ENCODE results near the gene AGO1.
A peak's percentile ranks its signal among the peaks of the same experiment; 100 is the strongest.

The AGO1 gene

GRCh38 chr1:35883635-35884101 is 659 bp downstream of the AGO1 start:
- peak overlapping the region; percentile 85 for H3K27ac ChIP-seq (ENCODE audit: low read length)
- peaks cover 37% of the 10 kb centered on the region for H3K4me1 ChIP-seq (ENCODE audit: insufficient read depth, low read length)
- H4K20me1 ChIP-seq (ENCODE audit: insufficient read depth, low read length) = peaks cover 37% of the 10 kb centered on the region
- H3K36me3 ChIP-seq (ENCODE audit: insufficient read depth, low read length) = peaks cover 16% of the 10 kb centered on the region
- DNase-seq (peak; percentile 59), ATAC-seq (ENCODE audit: insufficient read depth, low read depth) (peak; percentile 29)
- peak overlapping the region; percentile 91 for H3K9ac ChIP-seq (ENCODE audit: low read depth, low read length)
- H3K4me2 ChIP-seq (ENCODE audit: insufficient read depth, low read length) = peak overlapping the region; percentile 92
- no peaks in the 10 kb centered on the region for H3K9me3 ChIP-seq (ENCODE audit: insufficient read depth, low read length, severe bottlenecking)
- H3K79me2 ChIP-seq (ENCODE audit: insufficient read depth, low read length) = peaks cover 54% of the 10 kb centered on the region
- no peak for TF ChIP-seq CTCF (IDR thresholded peaks at IDR 0.05; ENCODE audit: borderline replicate concordance, extremely low read depth, low read length, poor library complexity, severe bottlenecking)
- no peak for TF ChIP-seq EZH2 (IDR thresholded peaks at IDR 0.05; ENCODE audit: borderline replicate concordance, low read depth, low read length, severe bottlenecking)
- no peaks in the 10 kb centered on the region for H3K27me3 ChIP-seq (ENCODE audit: insufficient read depth, low read length, poor library complexity)
- peak overlapping the region; percentile 67 to 91 for H3K4me3 ChIP-seq (ENCODE audit: low read depth in 1 of 2, low read length in 2 of 2)
- H2AFZ ChIP-seq (ENCODE audit: low read depth, low read length) = peak overlapping the region; percentile 94

- DNase-seq (no peak), ATAC-seq (ENCODE audit: insufficient read depth, low read depth) (no peak)
- Histone ChIP-seq H3K4me1 (ENCODE audit: insufficient read depth, low read length) (peaks cover 37% of the 10 kb centered on the region), H3K36me3 (ENCODE audit: insufficient read depth, low read length) (peaks cover 24% of the 10 kb centered on the region), H3K4me3 (ENCODE audit: low read depth in 1 of 2, low read length in 2 of 2) (peak overlapping the region in 1 of 2 experiments; percentile 28; a peak in 1 of 4 replicates), H3K27ac (ENCODE audit: low read length) (peak overlapping the region; percentile 23; the same call in 1 of the 2 replicates), H2AFZ (ENCODE audit: low read depth, low read length) (no peak overlapping the region), H3K9ac (ENCODE audit: low read depth, low read length) (no peak overlapping the region), H3K27me3 (ENCODE audit: insufficient read depth, low read length, poor library complexity) (no peaks in the 10 kb centered on the region), H4K20me1 (ENCODE audit: insufficient read depth, low read length) (peaks cover 37% of the 10 kb centered on the region), H3K4me2 (ENCODE audit: insufficient read depth, low read length) (peak overlapping the region; percentile 92), H3K79me2 (ENCODE audit: insufficient read depth, low read length) (peaks cover 54% of the 10 kb centered on the region), H3K9me3 (ENCODE audit: insufficient read depth, low read length, severe bottlenecking) (no peaks in the 10 kb centered on the region)
- no peak for TF ChIP-seq EZH2 (IDR thresholded peaks at IDR 0.05; ENCODE audit: borderline replicate concordance, low read depth, low read length, severe bottlenecking)
- no peak for TF ChIP-seq CTCF (IDR thresholded peaks at IDR 0.05; ENCODE audit: borderline replicate concordance, extremely low read depth, low read length, poor library complexity, severe bottlenecking)
Measured at GRCh38 chr1:35884934-35885333, 1.9 kb downstream of the AGO1 start.

DNA sequence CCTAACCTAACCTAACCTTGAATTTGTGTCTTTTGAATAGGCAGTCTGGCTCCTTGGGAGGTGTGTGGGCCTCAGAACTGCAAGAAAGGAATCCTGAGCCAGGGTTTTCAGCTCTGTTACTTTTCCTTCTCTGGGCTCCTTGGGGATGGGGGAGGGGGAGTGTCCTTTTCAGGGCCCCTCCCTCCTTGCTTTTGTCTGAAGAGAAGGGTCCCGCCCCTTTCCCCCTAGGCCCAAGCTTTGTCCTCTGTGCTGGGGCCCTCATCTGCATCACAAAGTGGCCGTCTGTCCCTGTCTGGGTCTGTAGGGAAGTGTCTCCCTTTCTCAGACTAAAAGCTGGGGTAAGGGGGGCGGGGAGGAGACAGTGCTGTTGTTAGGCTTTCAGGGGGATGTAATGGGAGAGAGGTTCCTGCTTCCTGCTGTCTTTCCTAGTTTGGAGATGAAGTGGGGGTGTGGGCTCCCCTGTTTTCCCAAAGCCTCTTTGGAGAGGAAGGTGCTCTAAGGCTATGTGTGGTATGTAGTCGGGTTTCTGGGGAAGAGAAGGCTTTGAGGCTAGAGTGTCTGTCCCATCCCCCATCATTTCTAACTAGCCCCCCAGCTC is 3.1 kb downstream of the AGO1 start:
- Histone ChIP-seq H3K4me1 (ENCODE audit: insufficient read depth, low read length) (peaks cover 37% of the 10 kb centered on the region), H3K27me3 (ENCODE audit: insufficient read depth, low read length, poor library complexity) (no peaks in the 10 kb centered on the region), H3K4me3 (ENCODE audit: low read depth in 1 of 2, low read length in 2 of 2) (no peak overlapping the region), H3K9ac (ENCODE audit: low read depth, low read length) (no peak overlapping the region), H3K4me2 (ENCODE audit: insufficient read depth, low read length) (peak overlapping the region; percentile 36), H2AFZ (ENCODE audit: low read depth, low read length) (no peak overlapping the region), H3K27ac (ENCODE audit: low read length) (no peak overlapping the region), H3K9me3 (ENCODE audit: insufficient read depth, low read length, severe bottlenecking) (no peaks in the 10 kb centered on the region), H4K20me1 (ENCODE audit: insufficient read depth, low read length) (peaks cover 37% of the 10 kb centered on the region), H3K36me3 (ENCODE audit: insufficient read depth, low read length) (peaks cover 35% of the 10 kb centered on the region), H3K79me2 (ENCODE audit: insufficient read depth, low read length) (peaks cover 54% of the 10 kb centered on the region)
- DNase-seq (no peak), ATAC-seq (ENCODE audit: insufficient read depth, low read depth) (no peak)
- TF ChIP-seq EZH2 (IDR thresholded peaks at IDR 0.05; ENCODE audit: borderline replicate concordance, low read depth, low read length, severe bottlenecking) = no peak

- Histone ChIP-seq H3K4me3 (ENCODE audit: low read depth in 1 of 2, low read length in 2 of 2) (no peak overlapping the region), H3K79me2 (ENCODE audit: insufficient read depth, low read length) (peaks cover 54% of the 10 kb centered on the region), H2AFZ (ENCODE audit: low read depth, low read length) (no peak overlapping the region), H3K27ac (ENCODE audit: low read length) (no peak overlapping the region), H3K9ac (ENCODE audit: low read depth, low read length) (no peak overlapping the region), H4K20me1 (ENCODE audit: insufficient read depth, low read length) (peaks cover 37% of the 10 kb centered on the region), H3K36me3 (ENCODE audit: insufficient read depth, low read length) (peaks cover 38% of the 10 kb centered on the region), H3K4me2 (ENCODE audit: insufficient read depth, low read length) (peak overlapping the region; percentile 36), H3K4me1 (ENCODE audit: insufficient read depth, low read length) (peaks cover 37% of the 10 kb centered on the region), H3K9me3 (ENCODE audit: insufficient read depth, low read length, severe bottlenecking) (no peaks in the 10 kb centered on the region), H3K27me3 (ENCODE audit: insufficient read depth, low read length, poor library complexity) (no peaks in the 10 kb centered on the region)
- TF ChIP-seq CTCF (IDR thresholded peaks at IDR 0.05; ENCODE audit: borderline replicate concordance, extremely low read depth, low read length, poor library complexity, severe bottlenecking) (no peak), EZH2 (IDR thresholded peaks at IDR 0.05; ENCODE audit: borderline replicate concordance, low read depth, low read length, severe bottlenecking) (no peak)
- DNase-seq = no peak
- ATAC-seq (ENCODE audit: insufficient read depth, low read depth) = no peak
Measured at GRCh38 chr1:35886577-35887431, 3.8 kb downstream of the AGO1 start.

Measured in DND-41 (cell line).